Mesenchymal stem cell (in vitro differentiated cells and primary cell): ENCODE results near the gene IFT74.

Experiments used
- DNase-seq: peaks from one replicate; pipeline ENCODE4 v3.0.0-alpha.2; 2013
- H2AFZ ChIP-seq: one replicate; pipeline ENCODE4 v1.6.1; 2013; ENCODE audit warnings: low read depth, mild to moderate bottlenecking, control low read depth, inconsistent platforms, low read length, moderate library complexity
- H2AK5ac ChIP-seq: 2 replicates; pipeline ENCODE4 v1.6.1; 2013; ENCODE audit warnings: low read length, moderate library complexity, mild to moderate bottlenecking, inconsistent platforms; ENCODE audit not compliant: severe bottlenecking
- H2BK120ac ChIP-seq: one replicate; pipeline ENCODE4 v1.6.1; 2013; ENCODE audit warnings: low read depth, mild to moderate bottlenecking, inconsistent platforms, low read length, moderate library complexity
- H2BK12ac ChIP-seq, 2 experiments: one replicate each; pipeline ENCODE4 v1.6.1; 2013; ENCODE audit warnings: inconsistent platforms in 2 of 2, low read length in 2 of 2, mild to moderate bottlenecking in 2 of 2, moderate library complexity in 2 of 2, control low read depth in 1 of 2
- H2BK15ac ChIP-seq: one replicate; pipeline ENCODE4 v1.6.1; 2013; ENCODE audit warnings: mild to moderate bottlenecking, low read depth, inconsistent platforms; ENCODE audit not compliant: poor library complexity, severe bottlenecking
- H2BK5ac ChIP-seq: 2 replicates; pipeline ENCODE4 v1.6.1; 2013; ENCODE audit warnings: low read depth, mild to moderate bottlenecking, low read length, control low read depth, inconsistent platforms; ENCODE audit not compliant: poor library complexity, severe bottlenecking
- H3K14ac ChIP-seq, 2 experiments: one replicate each; pipeline ENCODE4 v1.6.1; 2013; ENCODE audit warnings: inconsistent platforms in 2 of 2, low read length in 2 of 2, control low read depth in 1 of 2, mild to moderate bottlenecking in 1 of 2, moderate library complexity in 1 of 2
- H3K18ac ChIP-seq, 2 experiments: one replicate each; pipeline ENCODE4 v1.6.1; 2013; ENCODE audit warnings: inconsistent platforms in 2 of 2, low read length in 2 of 2, control low read depth in 1 of 2, low read depth in 1 of 2, mild to moderate bottlenecking in 1 of 2
- H3K23ac ChIP-seq, 2 experiments: one replicate each; pipeline ENCODE4 v1.6.1; 2013; ENCODE audit warnings: inconsistent platforms in 2 of 2, low read length in 2 of 2, mild to moderate bottlenecking in 2 of 2, moderate library complexity in 2 of 2, control low read depth in 1 of 2
- H3K27ac ChIP-seq: 2 replicates; pipeline ENCODE4 v1.5.1; 2013; ENCODE audit warnings: mild to moderate bottlenecking, moderate library complexity, low read length, control low read depth, inconsistent platforms; ENCODE audit not compliant: poor library complexity, severe bottlenecking
- H3K27me3 ChIP-seq, 2 experiments: 2 replicates each; pipeline versions ENCODE4 v1.6.1 to v1.7.0; 2013; ENCODE audit warnings: low read length in 2 of 2, mild to moderate bottlenecking in 2 of 2, moderate library complexity in 2 of 2, control low read depth in 1 of 2, inconsistent platforms in 1 of 2; ENCODE audit not compliant: control insufficient read depth in 1 of 2, insufficient read depth in 1 of 2
- H3K36me3 ChIP-seq, 2 experiments: 2 replicates each; pipeline versions ENCODE4 v1.6.1 to v1.7.0; 2013; ENCODE audit warnings: low read length in 2 of 2, control low read depth in 1 of 2, inconsistent platforms in 1 of 2, low read depth in 1 of 2, mild to moderate bottlenecking in 1 of 2; ENCODE audit not compliant: insufficient read depth in 2 of 2, control insufficient read depth in 1 of 2
- H3K4ac ChIP-seq, 2 experiments: one replicate each; pipeline ENCODE4 v1.6.1; 2013; ENCODE audit warnings: inconsistent platforms in 2 of 2, low read length in 2 of 2, mild to moderate bottlenecking in 2 of 2, moderate library complexity in 2 of 2, control low read depth in 1 of 2, low read depth in 1 of 2
- H3K4me1 ChIP-seq: 2 replicates; pipeline ENCODE4 v1.6.1; 2013; ENCODE audit warnings: low read depth, low read length, control low read depth; ENCODE audit not compliant: control insufficient read depth, insufficient read depth
- H3K4me2 ChIP-seq: 2 replicates; pipeline ENCODE4 v1.6.1; 2013; ENCODE audit warnings: low read length, mild to moderate bottlenecking, inconsistent platforms; ENCODE audit not compliant: poor library complexity, severe bottlenecking
- H3K4me3 ChIP-seq, 2 experiments: 2 replicates each; pipeline versions ENCODE4 v1.5.1 to v1.7.0; 2013; ENCODE audit warnings: low read length in 2 of 2, mild to moderate bottlenecking in 2 of 2, control low read depth in 1 of 2, low read depth in 1 of 2; ENCODE audit not compliant: insufficient read depth in 1 of 2
- H3K79me1 ChIP-seq: replicated peaks from 2 replicates; pipeline ENCODE4 v1.6.1; 2013; ENCODE audit warnings: mild to moderate bottlenecking, control low read depth, low read length, inconsistent platforms; ENCODE audit not compliant: poor library complexity, severe bottlenecking
- H3K9ac ChIP-seq: 2 replicates; pipeline ENCODE4 v1.7.0; 2013; ENCODE audit warnings: mild to moderate bottlenecking, low read length, moderate library complexity
- H3K9me3 ChIP-seq: 2 replicates; pipeline ENCODE4 v1.7.0; 2013; ENCODE audit warnings: mild to moderate bottlenecking, low read length; ENCODE audit not compliant: control insufficient read depth
- H4K8ac ChIP-seq: one replicate; pipeline ENCODE4 v1.6.1; 2013; ENCODE audit warnings: inconsistent platforms, mild to moderate bottlenecking, low read length, moderate library complexity
- H4K91ac ChIP-seq: one replicate; pipeline ENCODE4 v1.6.1; 2013; ENCODE audit warnings: mild to moderate bottlenecking, low read length, inconsistent platforms
- WGBS: methylation state at CpG from one replicate; pipeline ENCODE4 v1.1.7; 2013; ENCODE audit warnings: mixed read lengths; 5-methylcytosine and 5-hydroxymethylcytosine counted together

IFT74 gene

GRCh38 chr9:26940779-26941178 lies 15.4 kb upstream of the IFT74 start:
- no peak overlapping the region for H3K27ac ChIP-seq
- peaks cover 11% of the 10 kb centered on the region for H3K9me3 ChIP-seq
- H4K91ac ChIP-seq: no peak overlapping the region
- H2BK15ac ChIP-seq: no peak overlapping the region
- no peak overlapping the region for H3K9ac ChIP-seq
- H2BK12ac ChIP-seq: no peak overlapping the region
- H4K8ac ChIP-seq: no peak overlapping the region
- H3K36me3 ChIP-seq: peaks cover 0 to 4% of the 10 kb centered on the region in 2 experiments
- no peak overlapping the region for H2BK120ac ChIP-seq
- no peak overlapping the region for H3K23ac ChIP-seq
- no peaks in the 10 kb centered on the region for H3K4me1 ChIP-seq
- H3K27me3 ChIP-seq: no peaks in the 10 kb centered on the region
- H2BK5ac ChIP-seq: no peak overlapping the region
- H2AK5ac ChIP-seq: no peak overlapping the region
- no CpG with 5 or more reads among the region's 1 CpG for WGBS
- H3K14ac ChIP-seq: no peak overlapping the region
- H2AFZ ChIP-seq: no peak overlapping the region
- H3K4ac ChIP-seq: no peak overlapping the region
- no peak overlapping the region for H3K4me2 ChIP-seq
- H3K4me3 ChIP-seq: no peak overlapping the region
- no peak overlapping the region for H3K18ac ChIP-seq
- no peak for DNase-seq
- H3K79me1 ChIP-seq: peaks cover 2% of the 10 kb centered on the region

- WGBS: 13% methylated on average over 2 of the region's 2 CpGs
- Histone ChIP-seq H4K8ac (no peak overlapping the region), H3K4me2 (peak overlapping the region; percentile 77), H2BK5ac (no peak overlapping the region), H2BK12ac (no peak overlapping the region), H2BK120ac (no peak overlapping the region), H3K27ac (no peak overlapping the region), H3K36me3 (peaks cover 0 to 4% of the 10 kb centered on the region in 2 experiments), H3K4me1 (no peaks in the 10 kb centered on the region), H3K79me1 (peaks cover 5% of the 10 kb centered on the region), H3K4ac (no peak overlapping the region), H3K14ac (no peak overlapping the region), H2AFZ (no peak overlapping the region), H2AK5ac (no peak overlapping the region), H4K91ac (no peak overlapping the region), H2BK15ac (no peak overlapping the region), H3K18ac (no peak overlapping the region), H3K27me3 (no peaks in the 10 kb centered on the region), H3K23ac (no peak overlapping the region), H3K9ac (peak overlapping the region; percentile 97), H3K9me3 (no peaks in the 10 kb centered on the region), H3K4me3 (peak overlapping the region in 1 of 2 experiments; percentile 95)
- DNase-seq: peak; percentile 17
Measured at GRCh38 chr9:26945591-26945990, 10.6 kb upstream of the IFT74 start.

- H2BK5ac ChIP-seq: peak within 1 kb of the TSS; percentile 95
- H3K36me3 ChIP-seq: peaks cover 0 to 4% of the 10 kb centered on the region in 2 experiments
- H3K9ac ChIP-seq: peak within 1 kb of the TSS; percentile 97
- peak within 1 kb of the TSS; percentile 89 for H3K4me2 ChIP-seq
- H3K4me3 ChIP-seq: peak within 1 kb of the TSS; percentile 80 to 95
- peak within 1 kb of the TSS; percentile 29 for H2BK15ac ChIP-seq
- peak within 1 kb of the TSS in 1 of 2 experiments; percentile 79 for H3K23ac ChIP-seq
- H3K27me3 ChIP-seq: no peaks in the 10 kb centered on the region
- H3K79me1 ChIP-seq: peaks cover 3% of the 10 kb centered on the region
- peak within 1 kb of the TSS; percentile 76 for H4K91ac ChIP-seq
- no peaks in the 10 kb centered on the region for H3K4me1 ChIP-seq
- peak within 1 kb of the TSS; percentile 96 for H3K27ac ChIP-seq
- under 1% methylated on average over 71 of the region's 76 CpGs for WGBS
- H3K14ac ChIP-seq: peak within 1 kb of the TSS in 1 of 2 experiments; percentile 39
- H4K8ac ChIP-seq: peak within 1 kb of the TSS; percentile 94
- peak within 1 kb of the TSS; percentile 80 to 82 for H3K4ac ChIP-seq
- DNase-seq: peak; percentile 95
- no peak within 1 kb of the TSS for H2AK5ac ChIP-seq
- peak within 1 kb of the TSS; percentile 97 for H2BK120ac ChIP-seq
- H3K9me3 ChIP-seq: no peaks in the 10 kb centered on the region
- peak within 1 kb of the TSS; percentile 68 for H2AFZ ChIP-seq
- H2BK12ac ChIP-seq: peak within 1 kb of the TSS in 1 of 2 experiments; percentile 22
- peak within 1 kb of the TSS; percentile 88 to 89 for H3K18ac ChIP-seq
Measured at GRCh38 chr9:26946753-26947727, 9.2 kb upstream of the IFT74 start, which contains the start of gene PLAA. PLAA (minus strand) TSS chr9:26947242; CDS start chr9:26947045, 197 bp downstream.

- Histone ChIP-seq H3K23ac (no peak overlapping the region), H2BK5ac (no peak overlapping the region), H2AFZ (no peak overlapping the region), H3K9me3 (no peaks in the 10 kb centered on the region), H3K4ac (no peak overlapping the region), H3K4me1 (no peaks in the 10 kb centered on the region), H2BK120ac (no peak overlapping the region), H3K4me2 (peak overlapping the region; percentile 89), H3K79me1 (peaks cover 3% of the 10 kb centered on the region), H3K4me3 (peak overlapping the region in 1 of 2 experiments; percentile 95), H4K91ac (no peak overlapping the region), H3K14ac (no peak overlapping the region), H3K27me3 (no peaks in the 10 kb centered on the region), H3K9ac (peak overlapping the region; percentile 97), H4K8ac (no peak overlapping the region), H2BK15ac (no peak overlapping the region), H3K36me3 (peaks cover 0 to 4% of the 10 kb centered on the region in 2 experiments), H2BK12ac (no peak overlapping the region), H3K27ac (no peak overlapping the region), H2AK5ac (no peak overlapping the region), H3K18ac (no peak overlapping the region)
- DNase-seq: no peak
- 4% methylated on average over 9 of the region's 9 CpGs for WGBS
Measured at GRCh38 chr9:26947736-26948135, 8.5 kb upstream of the IFT74 start.
